Endothelial cell of umbilical vein (primary cell): ENCODE data around the gene NR3C1.

ENCODE experiments used
- EZH2 ChIP-seq: IDR thresholded peaks from 2 replicates; pipeline ENCODE4 v1.6.1; 2012; ENCODE audit warnings: borderline replicate concordance, low read depth, mild to moderate bottlenecking, moderate library complexity, low read length, inconsistent platforms; ENCODE audit not compliant: severe bottlenecking
- FOS ChIP-seq: IDR thresholded peaks from 2 replicates; pipeline ENCODE4 v1.6.1; 2011; ENCODE audit warnings: mild to moderate bottlenecking, low read length, moderate library complexity, borderline replicate concordance; ENCODE audit not compliant: insufficient read depth
- GATA2 ChIP-seq: IDR thresholded peaks from 2 replicates; pipeline ENCODE4 v1.7.0; 2011; ENCODE audit warnings: low read depth, mild to moderate bottlenecking, moderate library complexity, mixed read lengths, low read length; ENCODE audit not compliant: insufficient read length, insufficient read depth
- JUN ChIP-seq: IDR thresholded peaks from 2 replicates; pipeline ENCODE4 v1.6.1; 2011; ENCODE audit warnings: borderline replicate concordance, low read depth; ENCODE audit not compliant: insufficient read length, insufficient read depth
- MYC ChIP-seq: IDR thresholded peaks from one replicate; pipeline ENCODE4 v1.6.1; 2011; ENCODE audit warnings: mild to moderate bottlenecking, low read depth, low read length
- POLR2A ChIP-seq: IDR thresholded peaks from 2 replicates; pipeline ENCODE4 v1.6.1; 2012; ENCODE audit warnings: low read depth, mild to moderate bottlenecking, control low read depth, low read length
- POLR2AphosphoS5 ChIP-seq: IDR thresholded peaks from 2 replicates; pipeline ENCODE4 v1.6.1; 2012; ENCODE audit warnings: low read depth, mild to moderate bottlenecking, control low read depth, low read length, moderate library complexity; ENCODE audit not compliant: insufficient read depth
- TF ChIP-seq, protein P1 (sequence below), 2 donors: IDR thresholded peaks; 1 replicate in 1 of 2; 2 replicates in 1 of 2; pipeline ENCODE4 v1.5.1; 2011; ENCODE audit warnings: low read length in 2 of 2, mild to moderate bottlenecking in 2 of 2, moderate library complexity in 2 of 2, control low read depth in 1 of 2, inconsistent platforms in 1 of 2, low read depth in 1 of 2; ENCODE audit not compliant: insufficient read depth in 1 of 2; ENCODE audit errors: extremely low read depth in 1 of 2
- TF ChIP-seq, protein P2 (sequence below): IDR thresholded peaks from 2 replicates; pipeline ENCODE4 v1.6.1; 2011; ENCODE audit not compliant: insufficient read depth, insufficient read length

GRCh38 chr5:143443330-143443729, 39.8 kb upstream of the NR3C1 start:
- TF ChIP-seq, protein P1, sequence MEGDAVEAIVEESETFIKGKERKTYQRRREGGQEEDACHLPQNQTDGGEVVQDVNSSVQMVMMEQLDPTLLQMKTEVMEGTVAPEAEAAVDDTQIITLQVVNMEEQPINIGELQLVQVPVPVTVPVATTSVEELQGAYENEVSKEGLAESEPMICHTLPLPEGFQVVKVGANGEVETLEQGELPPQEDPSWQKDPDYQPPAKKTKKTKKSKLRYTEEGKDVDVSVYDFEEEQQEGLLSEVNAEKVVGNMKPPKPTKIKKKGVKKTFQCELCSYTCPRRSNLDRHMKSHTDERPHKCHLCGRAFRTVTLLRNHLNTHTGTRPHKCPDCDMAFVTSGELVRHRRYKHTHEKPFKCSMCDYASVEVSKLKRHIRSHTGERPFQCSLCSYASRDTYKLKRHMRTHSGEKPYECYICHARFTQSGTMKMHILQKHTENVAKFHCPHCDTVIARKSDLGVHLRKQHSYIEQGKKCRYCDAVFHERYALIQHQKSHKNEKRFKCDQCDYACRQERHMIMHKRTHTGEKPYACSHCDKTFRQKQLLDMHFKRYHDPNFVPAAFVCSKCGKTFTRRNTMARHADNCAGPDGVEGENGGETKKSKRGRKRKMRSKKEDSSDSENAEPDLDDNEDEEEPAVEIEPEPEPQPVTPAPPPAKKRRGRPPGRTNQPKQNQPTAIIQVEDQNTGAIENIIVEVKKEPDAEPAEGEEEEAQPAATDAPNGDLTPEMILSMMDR (IDR thresholded peaks at IDR 0.05; ENCODE audit: extremely low read depth in 1 of 2, insufficient read depth in 1 of 2, low read depth in 1 of 2, low read length in 2 of 2): no peak
- TF ChIP-seq FOS (no peak), POLR2AphosphoS5 (no peak), POLR2A (no peak), EZH2 (no peak), JUN (no peak), MYC (no peak), GATA2 (no peak)
- TF ChIP-seq, protein P2, sequence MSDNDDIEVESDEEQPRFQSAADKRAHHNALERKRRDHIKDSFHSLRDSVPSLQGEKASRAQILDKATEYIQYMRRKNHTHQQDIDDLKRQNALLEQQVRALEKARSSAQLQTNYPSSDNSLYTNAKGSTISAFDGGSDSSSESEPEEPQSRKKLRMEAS: no peak
